ENCODE measurements around the gene CACNA1C.
A peak's percentile ranks its signal among the peaks of the same experiment; 100 is the strongest.
"Not testable (repeated sequence)": the region's sequence is repeated elsewhere in the genome, so short reads cannot be mapped to it uniquely, and the experiment has no call there.

CACNA1C gene

GRCh38 chr12:2113119-2113912 is 60.5 kb downstream of the CACNA1C start:
- DNase-seq = no peak

GRCh38 chr12:2114071-2114470 is 61.3 kb downstream of the CACNA1C start:
- no peak for DNase-seq

GRCh38 chr12:2115101-2115845 is 62.5 kb downstream of the CACNA1C start:
- no peak for DNase-seq

- DNase-seq = no peak
These were observed 64.8 kb downstream of the CACNA1C start for GRCh38 chr12:2117541-2117940.

GRCh38 chr12:2118061-2118460 is 65.3 kb downstream of the CACNA1C start:
- no peak for DNase-seq

GRCh38 chr12:2118481-2119255 is 65.9 kb downstream of the CACNA1C start:
- no peak for DNase-seq

- no peak for DNase-seq
These were observed 66.5 kb downstream of the CACNA1C start for GRCh38 chr12:2119266-2119665.

GRCh38 chr12:2120982-2121758 is 68.4 kb downstream of the CACNA1C start:
- no peak for DNase-seq

GRCh38 chr12:2124466-2125023 is 71.8 kb downstream of the CACNA1C start:
- no peak for DNase-seq

GRCh38 chr12:2125651-2126522 is 73.1 kb downstream of the CACNA1C start:
- DNase-seq = no peak

- no peak for DNase-seq
These were observed 74.1 kb downstream of the CACNA1C start for GRCh38 chr12:2126676-2127406.

GRCh38 chr12:2129076-2129475 is 76.3 kb downstream of the CACNA1C start:
- peak; percentile 77 for DNase-seq

- DNase-seq = not testable (repeated sequence)
These were observed 83.1 kb downstream of the CACNA1C start for GRCh38 chr12:2135661-2136418.

GRCh38 chr12:2136901-2137300 is 84.1 kb downstream of the CACNA1C start:
- no peak for DNase-seq

- no peak for DNase-seq
These were observed 84.9 kb downstream of the CACNA1C start for GRCh38 chr12:2137711-2138110.

- DNase-seq = no peak
These were observed 85.5 kb downstream of the CACNA1C start for GRCh38 chr12:2138294-2138693.

GRCh38 chr12:2138871-2139308 is 86.1 kb downstream of the CACNA1C start:
- DNase-seq = no peak

- no peak for DNase-seq
These were observed 86.9 kb downstream of the CACNA1C start for GRCh38 chr12:2139651-2140050.

- no peak for DNase-seq
These were observed 88.2 kb downstream of the CACNA1C start for GRCh38 chr12:2140858-2141519.
